OCI-LY1 (cell line): Measurements from ENCODE around the gene LRFN2.

Experiments used
- EZH2 ChIP-seq: fragments of 200-600 bp; sonication (generic), shearing (Covaris generic); IDR thresholded peaks from 2 replicates; pipeline ENCODE4 v1.8.0; 2017; ENCODE audit warnings: borderline replicate concordance, mixed run types, mild to moderate bottlenecking, antibody characterized with exemption, low read length, moderate library complexity, mixed read lengths
- TF ChIP-seq, protein P1 (sequence below): fragments of 200-600 bp; sonication (generic), shearing (Covaris generic); IDR thresholded peaks from 2 replicates; pipeline ENCODE4 v1.5.1; 2017; ENCODE audit warnings: mild to moderate bottlenecking, antibody characterized with exemption, low read length, moderate library complexity, mixed read lengths

DNA sequence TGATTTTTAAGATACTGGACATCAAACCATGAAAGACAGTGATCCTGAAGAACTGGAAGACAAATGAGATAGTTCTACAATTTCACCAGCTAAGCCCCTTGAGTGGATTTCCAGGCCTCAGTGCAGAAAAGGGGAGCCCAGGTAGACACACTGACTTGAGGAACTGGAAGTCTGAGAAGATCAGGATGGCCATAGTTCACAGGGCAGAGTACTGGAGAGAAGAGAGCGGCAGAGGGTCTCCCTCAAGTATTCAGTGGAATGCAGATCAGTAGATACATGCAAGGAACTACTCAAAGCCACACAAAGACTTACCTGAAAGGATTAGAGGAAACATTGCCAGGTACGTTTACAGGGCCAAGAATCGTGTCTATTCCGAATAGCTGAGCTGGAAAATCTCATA is 224.3 kb downstream of the LRFN2 start:
- TF ChIP-seq, protein P1, sequence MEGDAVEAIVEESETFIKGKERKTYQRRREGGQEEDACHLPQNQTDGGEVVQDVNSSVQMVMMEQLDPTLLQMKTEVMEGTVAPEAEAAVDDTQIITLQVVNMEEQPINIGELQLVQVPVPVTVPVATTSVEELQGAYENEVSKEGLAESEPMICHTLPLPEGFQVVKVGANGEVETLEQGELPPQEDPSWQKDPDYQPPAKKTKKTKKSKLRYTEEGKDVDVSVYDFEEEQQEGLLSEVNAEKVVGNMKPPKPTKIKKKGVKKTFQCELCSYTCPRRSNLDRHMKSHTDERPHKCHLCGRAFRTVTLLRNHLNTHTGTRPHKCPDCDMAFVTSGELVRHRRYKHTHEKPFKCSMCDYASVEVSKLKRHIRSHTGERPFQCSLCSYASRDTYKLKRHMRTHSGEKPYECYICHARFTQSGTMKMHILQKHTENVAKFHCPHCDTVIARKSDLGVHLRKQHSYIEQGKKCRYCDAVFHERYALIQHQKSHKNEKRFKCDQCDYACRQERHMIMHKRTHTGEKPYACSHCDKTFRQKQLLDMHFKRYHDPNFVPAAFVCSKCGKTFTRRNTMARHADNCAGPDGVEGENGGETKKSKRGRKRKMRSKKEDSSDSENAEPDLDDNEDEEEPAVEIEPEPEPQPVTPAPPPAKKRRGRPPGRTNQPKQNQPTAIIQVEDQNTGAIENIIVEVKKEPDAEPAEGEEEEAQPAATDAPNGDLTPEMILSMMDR: no peak
- TF ChIP-seq EZH2: no peak
